Esophagus (tissue), 2 donors: Measurements from ENCODE around the gene MMP8. TPM values are rescaled to one million over a fixed set of nuclear protein-coding genes. Genes with fewer than 3 reads are reported as not detected.

Experiments
- H3K27ac ChIP-seq, 2 donors: one replicate each; pipeline ENCODE4 v1.5.1; 2013; ENCODE audit warnings: low read depth in 2 of 2, mild to moderate bottlenecking in 2 of 2, inconsistent platforms in 1 of 2, low read length in 1 of 2, moderate library complexity in 1 of 2
- H3K27me3 ChIP-seq, 2 donors: one replicate each; pipeline ENCODE4 v1.6.1; 2013; ENCODE audit warnings: low read length in 2 of 2, control low read depth in 1 of 2, mild to moderate bottlenecking in 1 of 2; ENCODE audit not compliant: insufficient read depth in 2 of 2, control insufficient read depth in 1 of 2
- H3K36me3 ChIP-seq, 2 donors: one replicate each; pipeline ENCODE4 v1.6.1; 2013; ENCODE audit warnings: low read length in 1 of 2; ENCODE audit not compliant: control insufficient read depth in 2 of 2, insufficient read depth in 2 of 2
- H3K4me1 ChIP-seq, 2 donors: one replicate each; pipeline ENCODE4 v1.6.1; 2013; ENCODE audit warnings: low read length in 1 of 2; ENCODE audit not compliant: control insufficient read depth in 2 of 2, insufficient read depth in 2 of 2
- H3K4me3 ChIP-seq, 2 donors: one replicate each; pipeline ENCODE4 v1.5.1; 2013; ENCODE audit warnings: low read length in 2 of 2, mild to moderate bottlenecking in 2 of 2, low read depth in 1 of 2, moderate library complexity in 1 of 2
- H3K9me3 ChIP-seq, 2 donors: one replicate each; pipeline ENCODE4 v1.6.1; 2013; ENCODE audit warnings: mild to moderate bottlenecking in 2 of 2, low read depth in 1 of 2, low read length in 1 of 2, moderate library complexity in 1 of 2; ENCODE audit not compliant: control insufficient read depth in 2 of 2, insufficient read depth in 1 of 2
- WGBS, 2 donors: extraction: QIAGEN DNeasy Blood & Tissue Kit; methylation state at CpG; one replicate each; pipeline ENCODE4 v1.1.7; 2013; 5-methylcytosine and 5-hydroxymethylcytosine counted together
- polyA plus RNA-seq, 2 donors: library from polyadenylated mRNA; stranded (reverse); fragments of 200-250 nt; gene quantifications; one replicate each; pipeline ENCODE4 v1.2.3, GENCODE V29; 2013
- donor health status: healthy with polysubstance abuse.
- donor health status: Bipolar disorder and iron deficiency.

The MMP8 gene
- polyA plus RNA-seq, 2 donors: 0.01 TPM; not detected in 1

- 78 to 79% methylated on average over 2 of the region's 2 CpGs for WGBS, 2 donors
- Histone ChIP-seq H3K9me3 (peaks cover 0 to 5% of the 10 kb centered on the region in 2 donors), H3K27me3 (no peaks in the 10 kb centered on the region), H3K4me1 (no peaks in the 10 kb centered on the region), H3K36me3 (no peaks in the 10 kb centered on the region), H3K27ac (no peak overlapping the region), H3K4me3 (no peak overlapping the region)
Measured at GRCh38 chr11:102727890-102728289, 3.1 kb upstream of the MMP8 start.

- H3K9me3 ChIP-seq: no peaks in the 10 kb centered on the region
- H3K4me3 ChIP-seq: no peak overlapping the region
- H3K36me3 ChIP-seq: no peaks in the 10 kb centered on the region
- H3K4me1 ChIP-seq: no peaks in the 10 kb centered on the region
- peaks cover 0 to 2% of the 10 kb centered on the region in 2 donors for H3K27me3 ChIP-seq
- no peak overlapping the region for H3K27ac ChIP-seq
Measured at GRCh38 chr11:102722821-102723220, 1.9 kb downstream of the MMP8 start.

- Histone ChIP-seq H3K4me1 (no peaks in the 10 kb centered on the region), H3K4me3 (no peak overlapping the region), H3K27me3 (peaks cover 0 to 2% of the 10 kb centered on the region in 2 donors), H3K27ac (no peak overlapping the region), H3K36me3 (no peaks in the 10 kb centered on the region), H3K9me3 (no peaks in the 10 kb centered on the region)
- 41 to 52% methylated on average over 4 of the region's 4 CpGs for WGBS, 2 donors
Measured at GRCh38 chr11:102719620-102720277, 5.0 kb downstream of the MMP8 start.

GRCh38 chr11:102717280-102717679, 7.5 kb downstream of the MMP8 start:
- H3K9me3 ChIP-seq: no peaks in the 10 kb centered on the region
- no peak overlapping the region for H3K27ac ChIP-seq
- no peak overlapping the region for H3K4me3 ChIP-seq
- H3K27me3 ChIP-seq: peaks cover 0 to 2% of the 10 kb centered on the region in 2 donors
- H3K4me1 ChIP-seq: no peaks in the 10 kb centered on the region
- no peaks in the 10 kb centered on the region for H3K36me3 ChIP-seq

- Histone ChIP-seq H3K27ac (no peak overlapping the region), H3K9me3 (no peaks in the 10 kb centered on the region), H3K4me3 (no peak overlapping the region), H3K27me3 (peaks cover 0 to 2% of the 10 kb centered on the region in 2 donors), H3K36me3 (no peaks in the 10 kb centered on the region), H3K4me1 (no peaks in the 10 kb centered on the region)
- WGBS, 2 donors: 84 to 87% methylated on average over 1 of the region's 1 CpG
Measured at GRCh38 chr11:102716527-102716926, 8.2 kb downstream of the MMP8 start.

GRCh38 chr11:102712137-102712536, 12.6 kb downstream of the MMP8 start:
- Histone ChIP-seq H3K4me1 (no peaks in the 10 kb centered on the region), H3K4me3 (no peak overlapping the region), H3K36me3 (no peaks in the 10 kb centered on the region), H3K9me3 (no peaks in the 10 kb centered on the region), H3K27me3 (no peaks in the 10 kb centered on the region), H3K27ac (no peak overlapping the region)
- 74 to 81% methylated on average over 3 of the region's 3 CpGs for WGBS, 2 donors

GRCh38 chr11:102709201-102709945, 15.4 kb downstream of the MMP8 start:
- no peaks in the 10 kb centered on the region for H3K9me3 ChIP-seq
- H3K4me1 ChIP-seq: no peaks in the 10 kb centered on the region
- no peaks in the 10 kb centered on the region for H3K27me3 ChIP-seq
- no peaks in the 10 kb centered on the region for H3K36me3 ChIP-seq
- no peak overlapping the region for H3K4me3 ChIP-seq
- 86 to 90% methylated on average over 2 of the region's 2 CpGs for WGBS, 2 donors
- H3K27ac ChIP-seq: no peak overlapping the region

- no peaks in the 10 kb centered on the region for H3K4me1 ChIP-seq
- H3K36me3 ChIP-seq: no peaks in the 10 kb centered on the region
- WGBS, 2 donors: 64 to 78% methylated on average over 4 of the region's 4 CpGs
- no peaks in the 10 kb centered on the region for H3K9me3 ChIP-seq
- no peak overlapping the region for H3K27ac ChIP-seq
- H3K27me3 ChIP-seq: no peaks in the 10 kb centered on the region
- H3K4me3 ChIP-seq: no peak overlapping the region
Measured at GRCh38 chr11:102708654-102709053, 16.1 kb downstream of the MMP8 start.

- H3K27me3 ChIP-seq: no peaks in the 10 kb centered on the region
- no peaks in the 10 kb centered on the region for H3K9me3 ChIP-seq
- no peak within 1 kb of the TSS for H3K27ac ChIP-seq
- no peaks in the 10 kb centered on the region for H3K36me3 ChIP-seq
- no peak within 1 kb of the TSS for H3K4me3 ChIP-seq
- H3K4me1 ChIP-seq: no peaks in the 10 kb centered on the region
- WGBS, 2 donors: 42 to 50% methylated on average over 5 of the region's 5 CpGs
Measured at GRCh38 chr11:102705626-102706025, 19.1 kb downstream of the MMP8 start, which contains the start of gene MMP27. TSS of gene MMP27 (minus strand) at chr11:102705769. CDS start at chr11:102705714, 55 bp downstream.

GRCh38 chr11:102704841-102705240, 19.9 kb downstream of the MMP8 start:
- no peaks in the 10 kb centered on the region for H3K36me3 ChIP-seq
- 71 to 75% methylated on average over 3 of the region's 3 CpGs for WGBS, 2 donors
- H3K4me1 ChIP-seq: no peaks in the 10 kb centered on the region
- H3K9me3 ChIP-seq: no peaks in the 10 kb centered on the region
- H3K27me3 ChIP-seq: no peaks in the 10 kb centered on the region
- no peak overlapping the region for H3K4me3 ChIP-seq
- H3K27ac ChIP-seq: no peak overlapping the region
